ENCODE data around the gene TGFBR1. TPM values are rescaled to one million over a fixed set of nuclear protein-coding genes. Genes with fewer than 3 reads are reported as not detected.
A peak's percentile ranks its signal among the peaks of the same experiment; 100 is the strongest.

The TGFBR1 gene
- total RNA-seq, 2 donors from 2014 or later, result 62.7 to 105 TPM

DNA sequence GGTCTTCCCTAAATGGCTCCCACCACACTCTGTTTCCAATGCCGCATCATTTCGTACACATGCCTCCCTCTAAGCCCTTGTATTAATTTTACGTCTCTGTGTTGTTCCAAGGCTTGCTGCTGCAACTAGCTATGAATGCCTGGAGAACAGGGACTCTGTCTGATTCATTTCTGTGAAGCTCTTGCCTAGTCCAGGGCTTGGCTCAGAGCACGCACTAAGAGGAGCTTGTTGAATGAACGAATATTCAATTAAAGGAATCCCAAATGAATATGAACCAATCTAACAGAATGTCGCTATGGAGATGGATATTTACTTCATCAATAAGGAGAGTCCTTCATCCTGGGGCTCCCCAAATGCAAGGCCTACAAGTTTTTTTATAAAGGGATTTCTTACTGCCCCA, 55.3 kb downstream of the TGFBR1 start:
- no peak overlapping the region for H3K4me3 Mint-ChIP-seq
- ATAC-seq (no peak), DNase-seq (ENCODE audit: low spot score) (no peak)
- peaks cover 28 to 36% of the 10 kb centered on the region in 2 donors for H3K4me1 Mint-ChIP-seq (ENCODE audit: low read depth in 2 of 2)
- no peaks in the 10 kb centered on the region for H3K36me3 Mint-ChIP-seq
- H3K9me3 Mint-ChIP-seq, result no peaks in the 10 kb centered on the region
- no peaks in the 10 kb centered on the region for H3K27me3 Mint-ChIP-seq
- H3K27ac Mint-ChIP-seq, result no peak overlapping the region

DNA sequence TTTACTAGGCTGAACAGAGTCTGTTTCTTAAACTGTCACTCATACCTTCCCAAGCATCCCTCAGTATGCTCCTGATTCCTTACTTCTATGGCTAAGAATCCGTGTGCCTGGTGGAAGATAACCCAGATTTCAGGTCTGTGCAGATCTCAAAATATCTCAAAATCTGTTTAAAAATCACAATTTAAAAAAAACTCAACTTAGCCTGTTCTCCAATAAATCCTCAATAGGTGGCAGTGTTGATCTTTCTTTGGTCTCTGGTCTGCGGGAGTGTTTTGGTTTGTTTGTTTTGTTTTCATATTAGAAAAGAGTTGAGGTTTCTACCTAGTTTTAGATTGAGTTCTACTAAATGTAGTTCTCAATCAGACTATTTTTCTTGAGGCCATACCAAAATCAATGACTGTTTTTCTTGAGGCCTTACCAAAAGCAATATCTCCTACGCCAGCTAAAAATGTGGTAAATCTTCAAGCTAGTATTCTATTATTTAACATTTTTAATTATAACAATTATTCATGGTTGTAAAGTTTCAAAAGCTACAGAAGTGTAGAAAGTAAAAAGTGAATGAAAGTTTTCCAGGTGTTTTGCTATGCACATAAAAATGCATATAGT, 57.9 kb downstream of the TGFBR1 start:
- H3K4me3 Mint-ChIP-seq, result no peak overlapping the region
- no peaks in the 10 kb centered on the region for H3K36me3 Mint-ChIP-seq
- peaks cover 40 to 54% of the 10 kb centered on the region in 2 donors for H3K4me1 Mint-ChIP-seq (ENCODE audit: low read depth in 2 of 2)
- peak in 1 of 2 donors; percentile 38 for ATAC-seq
- DNase-seq (ENCODE audit: low spot score), result no peak
- H3K27me3 Mint-ChIP-seq, result no peaks in the 10 kb centered on the region
- H3K9me3 Mint-ChIP-seq, result no peaks in the 10 kb centered on the region
- H3K27ac Mint-ChIP-seq, result peak overlapping the region; percentile 17 to 53

GRCh38 chr9:99166149-99166548, 61.2 kb downstream of the TGFBR1 start:
- peak overlapping the region; percentile 33 to 53 for H3K27ac Mint-ChIP-seq
- no peaks in the 10 kb centered on the region for H3K27me3 Mint-ChIP-seq
- no peak overlapping the region for H3K4me3 Mint-ChIP-seq
- H3K9me3 Mint-ChIP-seq, result no peaks in the 10 kb centered on the region
- ATAC-seq, result no peak
- peaks cover 46 to 63% of the 10 kb centered on the region in 2 donors for H3K4me1 Mint-ChIP-seq (ENCODE audit: low read depth in 2 of 2)
- DNase-seq (ENCODE audit: low spot score), result no peak
- H3K36me3 Mint-ChIP-seq, result no peaks in the 10 kb centered on the region

DNA sequence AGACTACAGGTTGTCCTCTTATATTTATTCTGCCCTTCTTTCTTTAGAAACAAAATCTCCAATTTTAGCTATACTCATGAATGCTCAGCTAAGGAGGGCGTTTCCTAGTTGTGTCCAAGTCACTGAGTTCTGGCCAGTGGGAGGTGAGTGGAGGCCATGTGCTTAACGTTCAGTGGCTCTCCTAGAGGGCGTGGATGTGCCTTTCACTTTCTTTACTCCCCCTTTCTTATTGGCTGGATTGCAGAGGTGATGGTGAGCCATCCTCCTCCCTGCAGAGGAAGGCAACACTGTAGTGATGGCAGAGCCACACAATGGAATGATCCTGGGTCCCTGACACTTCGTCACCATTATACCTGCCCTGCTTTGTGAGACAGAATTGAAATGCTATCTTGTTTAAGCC, 62.2 kb downstream of the TGFBR1 start:
- Mint-ChIP-seq H3K9me3 (no peaks in the 10 kb centered on the region), H3K4me3 (peak overlapping the region; percentile 2), H3K36me3 (no peaks in the 10 kb centered on the region), H3K27ac (peak overlapping the region; percentile 47 to 53), H3K4me1 (ENCODE audit: low read depth in 2 of 2) (peaks cover 51 to 66% of the 10 kb centered on the region in 2 donors), H3K27me3 (no peaks in the 10 kb centered on the region)
- ATAC-seq, result peak in 1 of 2 donors; percentile 39
- DNase-seq (ENCODE audit: low spot score), result no peak

GRCh38 chr9:99167694-99168093, 62.8 kb downstream of the TGFBR1 start:
- ATAC-seq, result peak in 1 of 2 donors; percentile 52
- Mint-ChIP-seq H3K4me3 (peak overlapping the region; percentile 27), H3K36me3 (no peaks in the 10 kb centered on the region), H3K27ac (peak overlapping the region; percentile 47 to 53), H3K9me3 (no peaks in the 10 kb centered on the region), H3K27me3 (no peaks in the 10 kb centered on the region), H3K4me1 (ENCODE audit: low read depth in 2 of 2) (peaks cover 49 to 66% of the 10 kb centered on the region in 2 donors)
- no peak for DNase-seq (ENCODE audit: low spot score)

- Mint-ChIP-seq H3K27me3 (peaks cover 0 to 2% of the 10 kb centered on the region in 2 donors), H3K4me1 (ENCODE audit: low read depth in 2 of 2) (peaks cover 55 to 63% of the 10 kb centered on the region in 2 donors), H3K27ac (peak overlapping the region in 1 of 2 donors; percentile 47), H3K9me3 (no peaks in the 10 kb centered on the region), H3K4me3 (no peak overlapping the region), H3K36me3 (no peaks in the 10 kb centered on the region)
- no peak for DNase-seq (ENCODE audit: low spot score)
- ATAC-seq, result no peak
These were observed 64.2 kb downstream of the TGFBR1 start for GRCh38 chr9:99169086-99169485.

GRCh38 chr9:99169982-99170761, 65.3 kb downstream of the TGFBR1 start:
- DNase-seq (ENCODE audit: low spot score), result no peak
- Mint-ChIP-seq H3K27ac (peak overlapping the region in 1 of 2 donors; percentile 13), H3K4me1 (ENCODE audit: low read depth in 2 of 2) (peaks cover 51 to 59% of the 10 kb centered on the region in 2 donors), H3K36me3 (no peaks in the 10 kb centered on the region), H3K4me3 (no peak overlapping the region), H3K9me3 (no peaks in the 10 kb centered on the region), H3K27me3 (peaks cover 0 to 2% of the 10 kb centered on the region in 2 donors)
- ATAC-seq, result no peak

DNA sequence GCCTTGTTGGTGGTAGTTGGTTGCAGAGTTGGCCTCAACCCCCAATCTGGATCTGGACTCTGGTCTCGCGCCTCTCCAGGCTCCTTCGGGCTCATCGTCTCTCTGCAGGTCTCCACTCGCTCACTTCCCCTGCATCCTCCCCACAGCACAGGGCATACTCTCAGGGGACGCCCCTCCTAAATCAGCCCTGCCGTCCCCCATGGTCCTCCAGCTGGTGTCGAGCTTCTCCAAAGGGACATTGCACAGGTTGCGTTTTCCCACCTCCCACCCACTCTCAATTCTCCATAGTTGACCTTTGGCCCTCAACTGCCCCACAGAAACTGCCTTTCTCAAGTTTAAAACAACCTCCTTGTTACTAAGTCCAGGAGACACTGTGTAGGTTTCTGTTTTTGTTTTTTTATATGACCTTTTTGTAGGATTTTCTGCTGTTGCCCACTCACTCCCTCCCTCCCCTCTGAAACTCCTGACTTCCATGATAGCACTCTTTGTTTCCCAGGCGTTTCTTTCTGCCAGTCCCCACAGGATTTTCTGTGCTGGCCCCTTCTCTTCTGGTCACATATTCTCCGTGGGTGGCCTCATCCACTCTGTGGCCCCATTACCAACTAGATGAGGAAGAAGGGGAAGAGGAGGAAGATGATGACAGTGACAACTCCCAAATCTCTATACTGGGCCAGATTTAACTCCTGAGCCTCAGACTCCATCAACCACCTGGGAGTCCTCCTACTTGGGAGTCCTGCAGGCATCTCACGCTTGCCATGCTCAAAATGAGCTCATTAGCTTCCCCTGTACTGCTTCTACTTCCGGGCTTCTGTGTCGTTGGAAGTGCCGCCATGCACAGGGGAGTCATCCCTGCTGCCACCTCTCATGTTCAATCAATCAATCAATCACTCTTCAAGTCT, 66.6 kb downstream of the TGFBR1 start:
- peak in 1 of 2 donors; percentile 26 for ATAC-seq
- Mint-ChIP-seq H3K27me3 (peaks cover 0 to 2% of the 10 kb centered on the region in 2 donors), H3K9me3 (no peaks in the 10 kb centered on the region), H3K4me3 (no peak overlapping the region), H3K36me3 (no peaks in the 10 kb centered on the region), H3K27ac (peak overlapping the region; percentile 3 to 13), H3K4me1 (ENCODE audit: low read depth in 2 of 2) (peaks cover 44 to 54% of the 10 kb centered on the region in 2 donors)
- no peak for DNase-seq (ENCODE audit: low spot score)

DNA sequence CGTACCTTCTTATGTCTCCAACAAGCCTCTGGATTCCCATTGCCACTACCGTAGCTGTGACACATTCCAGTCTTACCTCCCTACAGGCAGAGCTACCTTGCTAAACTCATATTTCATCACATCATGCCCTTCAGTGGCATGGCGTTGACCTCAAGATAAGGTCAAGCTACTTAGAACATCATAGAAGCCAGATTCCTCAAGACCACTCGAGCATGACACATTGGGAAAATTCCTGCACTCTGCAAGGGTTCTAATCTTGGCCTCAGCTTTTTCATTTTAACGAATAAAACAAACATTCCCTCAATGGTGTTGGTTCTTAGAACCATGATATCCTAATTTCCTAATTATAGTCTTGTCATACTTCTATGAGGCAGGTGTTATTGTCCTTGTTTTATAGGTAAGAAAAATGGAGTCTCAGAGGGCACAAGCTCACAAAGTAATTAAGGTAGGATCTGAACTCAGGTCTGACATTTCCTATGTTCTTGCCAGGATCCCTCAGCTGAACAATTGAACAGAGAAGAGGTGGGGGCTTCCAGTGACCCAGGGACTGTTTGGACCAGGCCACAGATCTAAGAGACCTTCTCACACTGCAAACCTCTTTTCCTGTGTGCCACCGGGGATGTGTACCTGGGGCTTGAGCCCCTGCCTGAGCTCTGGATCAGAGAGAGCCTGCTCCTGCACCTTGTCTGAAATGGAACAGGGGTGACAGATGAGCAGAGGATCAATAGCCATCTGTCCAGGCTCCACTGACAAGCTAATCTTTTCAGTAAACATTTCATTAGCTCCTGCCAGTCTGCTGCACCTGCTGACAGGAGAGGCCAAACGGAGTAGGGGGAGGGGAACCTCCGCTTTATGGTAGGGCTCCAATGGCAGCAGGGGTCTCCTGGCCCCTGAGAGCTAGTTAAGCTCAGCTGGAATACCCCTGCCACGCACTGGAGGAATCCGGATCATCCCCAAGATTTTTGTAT, 67.5 kb downstream of the TGFBR1 start:
- DNase-seq (ENCODE audit: low spot score) (no peak), ATAC-seq (no peak)
- no peak overlapping the region for H3K4me3 Mint-ChIP-seq
- no peaks in the 10 kb centered on the region for H3K9me3 Mint-ChIP-seq
- peaks cover 45 to 56% of the 10 kb centered on the region in 2 donors for H3K4me1 Mint-ChIP-seq (ENCODE audit: low read depth in 2 of 2)
- H3K27ac Mint-ChIP-seq, result peak overlapping the region; percentile 3 to 13
- H3K36me3 Mint-ChIP-seq, result no peaks in the 10 kb centered on the region
- peaks cover 0 to 2% of the 10 kb centered on the region in 2 donors for H3K27me3 Mint-ChIP-seq

DNA sequence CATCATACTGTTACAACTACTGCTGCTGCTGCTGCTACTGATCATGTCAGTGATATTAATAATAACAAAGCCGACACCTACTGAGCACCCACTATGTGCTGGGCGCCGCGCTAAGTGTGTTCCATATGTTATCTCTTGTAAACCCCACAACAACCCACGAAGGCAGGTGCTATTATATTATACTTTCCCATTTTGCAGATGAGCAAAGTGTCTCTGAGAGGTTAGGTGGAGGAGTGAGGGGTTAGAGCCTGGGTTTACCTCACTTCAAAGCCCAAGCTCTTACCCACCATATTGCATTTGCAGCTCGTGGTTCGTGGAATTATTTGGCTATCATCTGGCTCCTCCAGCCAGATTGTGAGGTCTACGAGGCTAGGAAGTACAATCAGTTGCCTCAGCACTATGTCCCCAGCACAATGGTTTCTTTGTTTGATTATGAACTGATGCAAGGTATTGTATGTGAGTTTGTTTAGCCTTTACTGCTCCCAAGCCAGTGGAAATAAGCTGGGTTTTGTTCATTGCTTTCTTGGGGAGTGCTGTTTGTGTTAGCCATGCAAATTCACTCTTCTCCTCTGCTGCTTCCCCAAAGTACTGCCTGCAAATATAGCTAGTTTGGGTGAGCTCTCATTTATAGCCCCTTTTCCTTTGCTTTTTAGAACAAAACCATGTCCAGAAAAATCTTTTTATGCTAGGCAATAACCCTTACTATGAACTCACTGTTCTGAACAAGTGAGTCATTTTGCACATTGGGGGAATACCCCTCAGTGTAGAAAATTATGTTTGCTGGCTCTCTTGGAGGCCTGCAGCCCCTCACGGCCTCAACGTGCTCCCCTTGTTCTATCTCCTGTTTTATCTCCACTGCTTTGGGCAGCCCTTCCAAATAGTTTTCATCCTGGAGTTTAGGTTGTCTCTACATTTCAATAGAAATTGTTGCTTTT, 68.9 kb downstream of the TGFBR1 start:
- no peaks in the 10 kb centered on the region for H3K9me3 Mint-ChIP-seq
- peak; percentile 25 for DNase-seq (ENCODE audit: low spot score)
- H3K4me1 Mint-ChIP-seq (ENCODE audit: low read depth in 2 of 2), result peaks cover 38 to 52% of the 10 kb centered on the region in 2 donors
- peaks cover 0 to 2% of the 10 kb centered on the region in 2 donors for H3K27me3 Mint-ChIP-seq
- peak; percentile 70 to 75 for ATAC-seq
- H3K36me3 Mint-ChIP-seq, result no peaks in the 10 kb centered on the region
- peak overlapping the region; percentile 45 for H3K4me3 Mint-ChIP-seq
- H3K27ac Mint-ChIP-seq, result peak overlapping the region; percentile 13 to 15

GRCh38 chr9:99176527-99177013, 71.7 kb downstream of the TGFBR1 start:
- Mint-ChIP-seq H3K27me3 (peaks cover 0 to 2% of the 10 kb centered on the region in 2 donors), H3K4me1 (ENCODE audit: low read depth in 2 of 2) (peaks cover 57 to 74% of the 10 kb centered on the region in 2 donors), H3K4me3 (peak overlapping the region; percentile 9), H3K27ac (peak overlapping the region; percentile 45 to 94), H3K36me3 (peaks cover 4% of the 10 kb centered on the region), H3K9me3 (no peaks in the 10 kb centered on the region)
- no peak for DNase-seq (ENCODE audit: low spot score)
- no peak for ATAC-seq

Measured in natural killer cell treated with Interleukin-12 subunit alpha and Interleukin-12 subunit beta and Interleukin-15 and Interleukin-18, amount 100 ng/mL, for 72 hours (primary cell).